Activated CD4-positive, CD25-positive, alpha-beta regulatory T cell (primary cell): ENCODE results near the gene THOP1.

ENCODE experiments used
- DNase-seq, 4 experiments: peaks; one replicate each; lab custom pipeline; 2025; lab: John Stamatoyannopoulos, UW

THOP1 gene

GRCh38 chr19:2854849-2855248, 69.5 kb downstream of the THOP1 start:
- DNase-seq = no peak

DNA sequence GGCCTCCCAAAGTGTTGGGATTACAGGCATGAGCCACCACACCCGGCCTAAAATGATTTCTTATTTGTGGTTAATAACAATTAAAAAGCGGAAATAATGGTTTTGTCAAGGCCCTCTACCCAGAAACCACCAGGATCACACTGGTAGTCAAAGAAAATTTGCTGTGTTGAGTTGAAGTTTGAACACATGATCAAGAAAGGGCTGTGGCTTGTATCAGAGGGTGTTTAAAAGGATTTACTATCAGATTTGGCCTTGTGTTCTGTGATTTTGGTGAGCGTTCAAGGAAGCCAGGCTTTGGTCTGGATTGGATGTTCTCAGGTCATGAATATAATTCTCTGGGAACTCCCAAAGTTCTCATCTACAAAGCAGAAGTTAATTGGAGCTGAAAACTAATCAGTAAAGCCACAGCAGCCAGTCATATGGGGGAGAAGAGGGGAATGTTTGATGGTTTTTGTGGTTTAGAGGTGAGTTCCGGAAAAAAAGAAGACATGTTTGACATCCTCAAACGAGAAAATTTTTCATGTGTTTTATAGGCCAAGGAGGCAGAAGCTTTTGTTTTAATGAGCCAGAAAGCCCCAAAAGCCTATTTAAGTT, 71.3 kb downstream of the THOP1 start:
- DNase-seq = no peak

DNA sequence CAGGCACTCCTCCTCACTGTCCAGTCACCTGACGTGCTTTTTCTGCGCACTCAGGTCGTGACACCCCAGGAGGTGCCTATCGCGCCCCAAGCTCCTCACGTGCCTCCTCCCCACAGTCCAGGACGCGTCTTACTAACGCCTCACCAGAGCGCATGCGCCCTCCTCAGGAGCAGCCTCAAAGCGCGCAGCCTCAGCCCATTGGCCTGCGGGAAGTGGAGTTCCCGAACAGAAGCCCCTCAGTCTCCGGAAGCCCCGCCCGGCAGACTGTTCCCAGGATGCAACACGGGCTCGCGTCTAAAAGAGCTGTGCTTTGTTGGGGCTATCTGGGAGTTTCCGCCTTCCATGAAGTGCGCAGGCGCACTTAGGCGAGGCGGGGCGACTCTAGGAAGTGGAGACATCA, 73.6 kb downstream of the THOP1 start:
- no peak for DNase-seq

DNA sequence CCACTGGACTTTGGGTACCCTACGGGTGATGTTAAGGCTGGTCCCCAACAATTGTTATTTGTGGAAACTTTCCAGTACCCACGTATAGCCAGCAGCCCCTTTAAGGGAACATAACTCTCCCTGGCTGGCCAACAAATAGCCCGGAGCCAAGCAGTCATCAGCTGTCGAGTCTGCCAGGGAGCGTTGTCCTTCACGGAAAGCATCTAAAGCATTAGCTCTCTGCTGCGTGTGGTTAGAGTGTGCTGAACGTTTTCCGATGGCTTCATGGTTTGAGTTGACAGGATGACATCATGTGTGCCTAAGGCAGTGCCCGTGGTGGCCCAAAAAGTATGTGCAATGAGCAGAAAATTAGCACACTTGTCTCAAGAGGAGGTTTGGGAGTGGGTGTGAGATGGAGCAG, 78.5 kb downstream of the THOP1 start:
- DNase-seq = no peak
